K562 (cell line): ENCODE measurements around the gene OARD1. TPM values are rescaled to one million over a fixed set of nuclear protein-coding genes. Genes with fewer than 3 reads are reported as not detected.

ENCODE experiments used
- ATAC-seq: fragments of 200-7000 bp; cut with Tn5 transposase; 3 replicates; pipeline ENCODE4 v1.9.1; 2020; ENCODE audit warnings: moderate library complexity
- BruUV-seq: library from RNA; stranded (reverse); fragments of 400-500 nt; replicated peaks from 2 replicates; lab custom pipeline; 2021; lab: Mats Ljungman, UMichigan
- CTCF ChIA-PET: fragments of 300-600 bp; formaldehyde crosslinking; extraction: SDS; loops from one replicate; lab custom pipeline; 2021; ENCODE audit warnings: low intra/inter-chr PET ratio; lab: Yijun Ruan, JAX
- POLR2A ChIA-PET: fragments of 300-600, 350-650 bp; sonication (Branson Sonifier 250); formaldehyde crosslinking; extraction: SDS; loops from one replicate; lab custom pipeline; 2021; ENCODE audit warnings: antibody characterized with exemption, inconsistent platforms; lab: Yijun Ruan, JAX
- DNase-seq, 4 experiments: peaks; one replicate each; pipeline versions ENCODE4 v3.0.0 to v3.0.0-alpha.2; 2011 to 2018; ENCODE audit warnings: low spot score in 3 of 4, mixed read lengths in 3 of 4; ENCODE audit errors: extremely low read depth in 1 of 4
- FAIRE-seq: peaks from 2 replicates; lab custom pipeline; 2011; peaks lifted over from hg19 to GRCh38; lab: Jason Lieb, UNC
- H2AFZ ChIP-seq: 2 replicates; pipeline ENCODE4 v1.6.0; 2011; ENCODE audit warnings: low read depth, low read length, control low read depth, inconsistent platforms
- H3K27ac ChIP-seq: fragments of 200-600 bp; 3 replicates; pipeline ENCODE4 v1.8.0; 2011; ENCODE audit warnings: low read depth, mild to moderate bottlenecking, control low read depth, inconsistent platforms, low read length, moderate library complexity, mixed read lengths; ENCODE audit errors: extremely low read depth
- H3K27me3 ChIP-seq, 2 experiments: fragments of 300-600 bp in 1 of 2; 2 replicates in 1 of 2; 3 replicates in 1 of 2; pipeline versions ENCODE4 v1.6.0 to v1.8.0; 2011; ENCODE audit warnings: inconsistent platforms in 2 of 2, low read length in 2 of 2, mild to moderate bottlenecking in 1 of 2, mixed read lengths in 1 of 2, moderate library complexity in 1 of 2; ENCODE audit not compliant: control insufficient read depth in 2 of 2, insufficient read depth in 2 of 2
- H3K36me3 ChIP-seq: fragments of 300-600 bp; 3 replicates; pipeline ENCODE4 v1.8.0; 2011; ENCODE audit warnings: mild to moderate bottlenecking, low read length, inconsistent platforms; ENCODE audit not compliant: control insufficient read depth, insufficient read depth
- H3K4me1 ChIP-seq, 2 experiments: fragments of 200-600 bp in 1 of 2; replicated peaks in 1 of 2; 2 replicates in 1 of 2; 3 replicates in 1 of 2; pipeline versions ENCODE4 v1.5.1 to v1.8.0; 2011; ENCODE audit warnings: inconsistent platforms in 2 of 2, low read length in 2 of 2, mild to moderate bottlenecking in 1 of 2, mixed read lengths in 1 of 2, moderate library complexity in 1 of 2; ENCODE audit not compliant: control insufficient read depth in 2 of 2, insufficient read depth in 2 of 2
- H3K4me2 ChIP-seq: 2 replicates; pipeline ENCODE4 v1.6.1; 2011; ENCODE audit warnings: low read length, control low read depth, inconsistent platforms, mixed read lengths; ENCODE audit not compliant: insufficient read depth
- H3K4me3 ChIP-seq: fragments of 200-600 bp; sonication (generic), shearing (Covaris generic); 2 replicates; pipeline ENCODE4 v1.5.1; 2016; ENCODE audit warnings: control low read depth, inconsistent platforms
- H3K79me2 ChIP-seq: fragments of 200-600 bp; 3 replicates; pipeline ENCODE4 v1.8.0; 2011; ENCODE audit warnings: low read length, inconsistent platforms; ENCODE audit not compliant: control insufficient read depth, insufficient read depth
- H3K9ac ChIP-seq, 2 experiments: 2 replicates each; pipeline versions ENCODE4 v1.6.0 to v1.6.1; 2011; ENCODE audit warnings: low read depth in 2 of 2, low read length in 2 of 2, control low read depth in 1 of 2, inconsistent platforms in 1 of 2, mild to moderate bottlenecking in 1 of 2, mixed read lengths in 1 of 2; ENCODE audit not compliant: insufficient read depth in 1 of 2
- H3K9me1 ChIP-seq: one replicate; pipeline ENCODE4 v1.6.0; 2011; ENCODE audit warnings: inconsistent platforms, mild to moderate bottlenecking, low read length, moderate library complexity; ENCODE audit not compliant: control insufficient read depth, insufficient read depth
- H3K9me3 ChIP-seq: replicated peaks from 2 replicates; pipeline ENCODE4 v1.5.1; 2011; ENCODE audit warnings: low read depth, low read length, inconsistent platforms; ENCODE audit not compliant: control insufficient read depth, insufficient read depth
- H4K20me1 ChIP-seq: replicated peaks from 2 replicates; pipeline ENCODE4 v1.6.1; 2011; ENCODE audit warnings: low read length, inconsistent platforms, mixed read lengths; ENCODE audit not compliant: control insufficient read depth, insufficient read depth
- BCLAF1 ChIP-seq, 2 experiments: fragments of 450-650 bp in 1 of 2; IDR thresholded peaks; 2 replicates each; pipeline ENCODE4 v1.6.1; 2011 to 2017; ENCODE audit warnings: low read depth in 2 of 2, antibody characterized with exemption in 1 of 2, borderline replicate concordance in 1 of 2, low read length in 1 of 2, mild to moderate bottlenecking in 1 of 2, mixed read lengths in 1 of 2; ENCODE audit not compliant: control insufficient read depth in 1 of 2
- BCOR ChIP-seq: fragments of 450-650 bp; IDR thresholded peaks from 2 replicates; pipeline ENCODE4 v1.6.1; 2016
- E2F3 ChIP-seq: fragments of 250-450 bp; sonication (Bioruptor Pico); IDR thresholded peaks from 2 replicates; pipeline ENCODE4 v1.4.0; 2020; ENCODE audit warnings: mild to moderate bottlenecking
- ETV1 ChIP-seq: fragments of 450-650 bp; conservative IDR thresholded peaks from 2 replicates; pipeline ENCODE4 v1.6.1; 2016; ENCODE audit warnings: missing genetic modification characterization, control low read depth, low read depth, missing compliant biosample characterization
- FOXA3 ChIP-seq, 2 experiments: fragments of 450-650 bp in 1 of 2; sonication (generic) in 1 of 2; formaldehyde crosslinking; IDR thresholded peaks in 1 of 2; conservative IDR thresholded peaks in 1 of 2; 2 replicates each; pipeline versions ENCODE4 v1.4.0 to v1.8.0; 2020 to 2022; ENCODE audit warnings: mild to moderate bottlenecking in 2 of 2, missing genetic modification reagents in 1 of 2
- GATAD2A ChIP-seq: fragments of 450-650 bp; IDR thresholded peaks from 2 replicates; pipeline ENCODE4 v1.6.1; 2017
- HBP1 ChIP-seq: fragments of 450-650 bp; formaldehyde crosslinking; IDR thresholded peaks from 2 replicates; pipeline ENCODE4 v1.4.0; 2022; ENCODE audit warnings: missing genetic modification characterization
- NUFIP1 ChIP-seq: fragments of 450-650 bp; IDR thresholded peaks from 2 replicates; pipeline ENCODE4 v1.6.1; 2018; ENCODE audit not compliant: partially characterized antibody
- RBBP5 ChIP-seq: fragments of 200-600 bp; sonication (generic); IDR thresholded peaks from 2 replicates; pipeline ENCODE4 v1.6.1; 2012; ENCODE audit warnings: borderline replicate concordance, mild to moderate bottlenecking, low read length, control low read depth, inconsistent platforms; ENCODE audit not compliant: insufficient read depth, poor library complexity, severe bottlenecking
- THRAP3 ChIP-seq: fragments of 450-650 bp; IDR thresholded peaks from 2 replicates; pipeline ENCODE4 v1.6.1; 2016; ENCODE audit warnings: mild to moderate bottlenecking, inconsistent platforms, borderline replicate concordance
- TSC22D4 ChIP-seq: fragments of 450-650 bp; IDR thresholded peaks from 2 replicates; pipeline ENCODE4 v1.6.1; 2016; ENCODE audit warnings: missing genetic modification characterization, missing biosample characterization, control low read depth
- VEZF1 ChIP-seq: fragments of 200-800 bp; sonication (Bioruptor generic); IDR thresholded peaks from 2 replicates; pipeline ENCODE4 v1.6.1; 2017; ENCODE audit warnings: missing genetic modification characterization, missing compliant biosample characterization
- ZC3H11A ChIP-seq: IDR thresholded peaks from 2 replicates; pipeline ENCODE4 v1.6.1; 2012; ENCODE audit warnings: low read depth, low read length, improper control_type of control experiment
- ZFPM2 ChIP-seq: fragments of 250-450 bp; sonication (Bioruptor Pico); IDR thresholded peaks from 2 replicates; pipeline ENCODE4 v1.5.1; 2022; ENCODE audit warnings: mild to moderate bottlenecking
- ZNF449 ChIP-seq: fragments of 250-450 bp; sonication (Bioruptor Pico); IDR thresholded peaks from 2 replicates; pipeline ENCODE4 v1.8.0; 2022; ENCODE audit warnings: moderate library complexity, mild to moderate bottlenecking, inconsistent platforms
- ZNF695 ChIP-seq: fragments of 450-650 bp; formaldehyde crosslinking; IDR thresholded peaks from 2 replicates; pipeline ENCODE4 v1.4.0; 2020; ENCODE audit warnings: mild to moderate bottlenecking, moderate library complexity
- whole genome bisulfite sequencing: fragments of 100-300 bp; shearing (Covaris generic); methylation state at CpG from one replicate; pipeline ENCODE4 v1.1.6; 2016; ENCODE audit warnings: low coverage, mixed read lengths; ENCODE audit not compliant: insufficient coverage; ENCODE audit errors: missing lambda C conversion rate; 5-methylcytosine and 5-hydroxymethylcytosine counted together
- in situ Hi-C: fragments of 300-500 bp; cut with MboI; formaldehyde crosslinking; loops from 4 replicates; pipeline ENCODE4 v1.15.0; 2018; ENCODE audit warnings: inconsistent platforms, mixed read lengths
- intact Hi-C: fragments of 100-400 bp; cut with micrococcal nuclease; formaldehyde crosslinking; loops from 2 replicates; pipeline ENCODE4 v1.14.2; 2022
- polyA plus RNA-seq, 8 experiments: library from polyadenylated mRNA; depleted of rRNA in 4 of 8; stranded (reverse) in 5 of 8; unstranded in 3 of 8; fragments of >200 nt; fragmentation: Nextera tagmentation in 2 of 8; fragmentation: Illumina TruSeq in 1 of 8; extraction: Ambion mirVana in 2 of 8; extraction: Trizol in 1 of 8; gene quantifications; 2 replicates each; pipeline versions ENCODE4 v1.2.1 to v1.2.3, GENCODE V29; 2011 to 2014; ENCODE audit warnings: inconsistent platforms in 1 of 8, missing spikeins in 1 of 8
- total RNA-seq, 7 experiments: library from RNA; depleted of rRNA in 6 of 7; stranded (reverse); fragments of >200 nt in 6 of 7; fragmentation: Illumina TruSeq in 2 of 7; extraction: Trizol in 2 of 7; gene quantifications; 2 replicates each; pipeline versions ENCODE4 v1.2.1 to v1.2.3, GENCODE V29; 2011 to 2021; ENCODE audit warnings: low replicate concordance in 1 of 7

The OARD1 gene
- total and polyA plus RNA-seq, 9 of the 15 experiments (the other 6 are each of a cell fraction or from before 2014, with no cell fraction given): 43.4 to 88.3 (median 61.1) TPM

GRCh38 chr6:41054511-41054910 is 17.6 kb downstream of the OARD1 start:
- ATAC-seq: no peak
- no peak for FAIRE-seq
- Histone ChIP-seq H3K9ac (no peak overlapping the region), H3K4me3 (no peak overlapping the region), H3K4me1 (peaks cover 9 to 36% of the 10 kb centered on the region in 2 experiments), H3K27ac (no peak overlapping the region), H3K4me2 (no peak overlapping the region), H3K79me2 (no peaks in the 10 kb centered on the region), H4K20me1 (0 out of 2 replicates have a peak, but pooled peaks cover 4% of the 10 kb centered on the region), H3K9me1 (no peaks in the 10 kb centered on the region), H2AFZ (no peak overlapping the region), H3K9me3 (no peaks in the 10 kb centered on the region), H3K36me3 (no peaks in the 10 kb centered on the region), H3K27me3 (no peaks in the 10 kb centered on the region)
- ChIA-PET POLR2A (interaction anchor here (1.1 to 2.9 kb wide), 4 partner anchors 9 to 18 kb away, joined by 4 to 11 read pairs (median 5); partner anchors contain the start of genes NFYA, OARD1, TSPO2 and UNC5CL), CTCF (no interaction called here)
- TF ChIP-seq THRAP3 (no peak), VEZF1 (CRISPR knock-in tag) (no peak), TSC22D4 (tag) (no peak), RBBP5 (no peak), ZFPM2 (no peak), ETV1 (tag) (no peak), ZNF695 (no peak), NUFIP1 (no peak), ZC3H11A (no peak), BCOR (no peak), ZNF449 (CRISPR knock-in tag) (no peak), HBP1 (CRISPR knock-in tag) (no peak), FOXA3 (CRISPR knock-in tag; conservative IDR thresholded peaks at IDR 0.05 in 1 of 2, IDR thresholded peaks at IDR 0.05 in 1 of 2) (no peak), BCLAF1 (IDR thresholded peaks at IDR 0.05; ENCODE audit: borderline replicate concordance in 1 of 2, control insufficient read depth in 1 of 2, low read depth in 2 of 2, low read length in 1 of 2) (no peak), E2F3 (no peak), GATAD2A (no peak)
- BruUV-seq: no TSS peak
- DNase-seq: no peak
- WGBS: 91% methylated on average over 3 of the region's 3 CpGs
- intact Hi-C loops: no loop called here
- in situ Hi-C loops: no loop called here
